Neural cell (in vitro differentiated cells): Measurements from ENCODE around the gene MAPT. TPM values are rescaled to one million over a fixed set of nuclear protein-coding genes. Genes with fewer than 3 reads are reported as not detected.

Source experiments
- H2AFZ ChIP-seq: fragments of 200-600, 300-800 bp; sonication (generic), shearing (Covaris generic); 2 replicates; pipeline ENCODE4 v1.6.0; 2014; ENCODE audit warnings: low read depth, mild to moderate bottlenecking, antibody characterized with exemption, low read length, moderate library complexity
- H3F3A ChIP-seq: fragments of 200-600 bp; shearing (Covaris generic); 2 replicates; pipeline ENCODE4 v1.6.1; 2016; ENCODE audit warnings: mild to moderate bottlenecking, moderate library complexity, mixed read lengths, antibody characterized with exemption, low read length; ENCODE audit not compliant: insufficient read depth, poor library complexity, severe bottlenecking
- H3K27ac ChIP-seq: fragments of 200-600, 300-800 bp; sonication (generic), shearing (Covaris generic); 2 replicates; pipeline ENCODE4 v1.5.1; 2014; ENCODE audit warnings: mild to moderate bottlenecking, low read length, moderate library complexity
- H3K27me3 ChIP-seq: fragments of 300-800, 200-600 bp; sonication (generic), shearing (Covaris generic); 2 replicates; pipeline ENCODE4 v1.6.0; 2014; ENCODE audit warnings: mild to moderate bottlenecking, low read depth, low read length, moderate library complexity; ENCODE audit not compliant: insufficient read depth
- H3K36me3 ChIP-seq: fragments of 300-800, 200-600 bp; sonication (generic), shearing (Covaris generic); 2 replicates; pipeline ENCODE4 v1.5.1; 2014; ENCODE audit warnings: mild to moderate bottlenecking, antibody characterized with exemption, low read length, moderate library complexity; ENCODE audit not compliant: insufficient read depth
- H3K4me2 ChIP-seq: fragments of 300-800, 200-600 bp; sonication (generic), shearing (Covaris generic); 2 replicates; pipeline ENCODE4 v1.6.0; 2014; ENCODE audit warnings: mild to moderate bottlenecking, low read length
- H3K4me3 ChIP-seq: fragments of 300-800, 200-600 bp; sonication (generic), shearing (Covaris generic); 2 replicates; pipeline ENCODE4 v1.5.1; 2014; ENCODE audit warnings: mild to moderate bottlenecking, low read length, moderate library complexity
- H3K79me2 ChIP-seq: fragments of 200-600 bp; shearing (Covaris generic); replicated peaks from 2 replicates; pipeline ENCODE4 v1.6.0; 2014; ENCODE audit warnings: mild to moderate bottlenecking, low read length, moderate library complexity; ENCODE audit not compliant: insufficient read depth
- H3K9ac ChIP-seq: fragments of 300-800, 200-600 bp; sonication (generic), shearing (Covaris generic); 2 replicates; pipeline ENCODE4 v1.6.1; 2016; ENCODE audit warnings: mild to moderate bottlenecking, low read length, mixed read lengths
- H3K9me2 ChIP-seq: fragments of 200-600 bp; shearing (Covaris generic); 2 replicates; pipeline ENCODE4 v1.6.1; 2016; ENCODE audit warnings: mild to moderate bottlenecking, low read length, mixed read lengths; ENCODE audit not compliant: insufficient read depth
- H3K9me3 ChIP-seq: fragments of 200-600, 300-800 bp; sonication (generic), shearing (Covaris generic); 2 replicates; pipeline ENCODE4 v1.6.1; 2016; ENCODE audit warnings: mild to moderate bottlenecking, mixed run types, low read length, moderate library complexity, mixed read lengths
- H4K20me1 ChIP-seq: fragments of 200-600 bp; shearing (Covaris generic); 2 replicates; pipeline ENCODE4 v1.6.1; 2016; ENCODE audit warnings: mild to moderate bottlenecking, mixed run types; ENCODE audit not compliant: insufficient read depth
- CTCF ChIP-seq: fragments of 450-650 bp; IDR thresholded peaks from 2 replicates; pipeline ENCODE4 v1.5.1; 2014; ENCODE audit warnings: antibody characterized with exemption, mild to moderate bottlenecking, moderate library complexity; ENCODE audit not compliant: poor library complexity, severe bottlenecking
- EP300 ChIP-seq: fragments of 450-650 bp; conservative IDR thresholded peaks from 2 replicates; pipeline ENCODE4 v1.6.1; 2014; ENCODE audit warnings: antibody characterized with exemption, mild to moderate bottlenecking, moderate library complexity; ENCODE audit not compliant: poor library complexity, severe bottlenecking
- EZH2 ChIP-seq: fragments of 200-600, 300-800 bp; shearing (Covaris generic), sonication (generic); IDR thresholded peaks from 2 replicates; pipeline ENCODE4 v1.6.1; 2014; ENCODE audit warnings: antibody characterized with exemption, low read length, borderline replicate concordance, mild to moderate bottlenecking; ENCODE audit not compliant: insufficient read depth, poor library complexity, severe bottlenecking
- MXI1 ChIP-seq: fragments of 450-650 bp; conservative IDR thresholded peaks from 2 replicates; pipeline ENCODE4 v1.6.1; 2014; ENCODE audit warnings: antibody characterized with exemption, mild to moderate bottlenecking; ENCODE audit not compliant: poor library complexity, severe bottlenecking
- POLR2AphosphoS5 ChIP-seq: IDR thresholded peaks from 2 replicates; pipeline ENCODE4 v1.6.1; 2012
- RAD21 ChIP-seq: fragments of 450-650 bp; conservative IDR thresholded peaks from 2 replicates; pipeline ENCODE4 v1.6.1; 2014; ENCODE audit warnings: antibody characterized with exemption, mild to moderate bottlenecking, moderate library complexity
- REST ChIP-seq: IDR thresholded peaks from 2 replicates; pipeline ENCODE4 v1.6.1; 2012; ENCODE audit warnings: borderline replicate concordance
- SMC3 ChIP-seq: fragments of 450-650 bp; conservative IDR thresholded peaks from 2 replicates; pipeline ENCODE4 v1.6.1; 2014; ENCODE audit warnings: antibody characterized with exemption, mild to moderate bottlenecking, moderate library complexity; ENCODE audit not compliant: poor library complexity
- TAF1 ChIP-seq: IDR thresholded peaks from 2 replicates; pipeline ENCODE4 v1.6.1; 2012; ENCODE audit warnings: low read depth
- polyA plus RNA-seq: library from polyadenylated mRNA; depleted of rRNA; stranded (reverse); fragments of >200 nt; gene quantifications from 2 replicates; pipeline ENCODE4 v1.2.3, GENCODE V29; 2014

The MAPT gene
- polyA plus RNA-seq, 1 donor from 2014 or later, result 94.5 TPM

- H3K27ac ChIP-seq, result no peak overlapping the region
- H3K9ac ChIP-seq, result no peak overlapping the region
These were observed 162.5 kb downstream of the MAPT start for GRCh38 chr17:46056800-46057304.

DNA sequence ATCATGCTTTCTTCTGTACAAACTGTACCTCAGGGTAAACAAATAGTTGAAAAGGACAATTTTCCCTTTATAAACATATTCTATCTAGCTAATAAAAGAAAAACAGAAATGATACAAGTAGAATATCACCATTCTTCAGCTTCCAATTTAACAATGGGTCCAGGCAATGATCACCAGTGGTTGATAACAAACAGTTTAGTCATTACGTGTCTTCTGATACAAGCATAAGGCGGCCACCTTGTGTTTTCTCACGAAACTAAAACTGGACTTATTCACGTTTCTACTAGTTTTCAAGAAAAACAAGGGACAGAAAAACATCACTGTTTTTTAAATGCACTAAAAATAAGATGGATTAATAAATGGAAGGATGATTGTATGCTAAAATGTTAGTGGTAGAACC is 163.0 kb downstream of the MAPT start:
- no peaks in the 10 kb centered on the region for H3F3A ChIP-seq
- no peak for TF ChIP-seq CTCF
- TF ChIP-seq MXI1, result no peak
- TF ChIP-seq POLR2AphosphoS5, result no peak
- no peak for TF ChIP-seq TAF1
- TF ChIP-seq EP300, result no peak
- TF ChIP-seq REST, result no peak
- no peak for TF ChIP-seq EZH2
- no peak overlapping the region for H3K9ac ChIP-seq
- no peak overlapping the region for H2AFZ ChIP-seq
- no peaks in the 10 kb centered on the region for H3K9me2 ChIP-seq
- no peak overlapping the region for H3K4me2 ChIP-seq
- no peaks in the 10 kb centered on the region for H3K27me3 ChIP-seq
- no peaks in the 10 kb centered on the region for H3K36me3 ChIP-seq
- H3K4me3 ChIP-seq, result no peak overlapping the region
- no peaks in the 10 kb centered on the region for H3K9me3 ChIP-seq
- H3K79me2 ChIP-seq, result no peaks in the 10 kb centered on the region
- H3K27ac ChIP-seq, result no peak overlapping the region
- H4K20me1 ChIP-seq, result no peaks in the 10 kb centered on the region

More at GRCh38 chr17:46056800-46057304, 162.5 kb downstream of the MAPT start:
- H3K36me3 ChIP-seq, result no peaks in the 10 kb centered on the region
- H2AFZ ChIP-seq, result no peak overlapping the region
- H3K4me3 ChIP-seq, result no peak overlapping the region
- H3K9me3 ChIP-seq, result no peaks in the 10 kb centered on the region
- H3K9me2 ChIP-seq, result no peaks in the 10 kb centered on the region
- H3K27me3 ChIP-seq, result no peaks in the 10 kb centered on the region
- H3F3A ChIP-seq, result no peaks in the 10 kb centered on the region
- TF ChIP-seq EP300 (no peak), MXI1 (no peak), SMC3 (no peak), REST (no peak), EZH2 (no peak), RAD21 (no peak), CTCF (no peak)
- H3K79me2 ChIP-seq, result no peaks in the 10 kb centered on the region
- no peaks in the 10 kb centered on the region for H4K20me1 ChIP-seq
- no peak overlapping the region for H3K4me2 ChIP-seq
